Progenitor cell of endocrine pancreas (in vitro differentiated cells): ENCODE results near the gene BMERB1. TPM values are rescaled to one million over a fixed set of nuclear protein-coding genes. Genes with fewer than 3 reads are reported as not detected.

ENCODE experiments used
- DNase-seq: peaks from one replicate; pipeline ENCODE4 v3.0.0; 2021; ENCODE audit warnings: low spot score; ENCODE audit not compliant: unreplicated experiment
- H3K27ac Mint-ChIP-seq: 2 replicates; pipeline ENCODE4 v1.8.0; 2021; ENCODE audit warnings: mild to moderate bottlenecking, moderate library complexity, mixed read lengths
- H3K27me3 Mint-ChIP-seq: 2 replicates; pipeline ENCODE4 v1.8.0; 2021; ENCODE audit warnings: mixed read lengths
- H3K36me3 Mint-ChIP-seq: 2 replicates; pipeline ENCODE4 v1.8.0; 2022; ENCODE audit warnings: mixed read lengths; ENCODE audit not compliant: insufficient read depth
- H3K4me1 Mint-ChIP-seq: 2 replicates; pipeline ENCODE4 v1.8.0; 2021; ENCODE audit warnings: low read depth, mixed read lengths
- H3K4me3 Mint-ChIP-seq: 2 replicates; pipeline ENCODE4 v1.8.0; 2021; ENCODE audit warnings: low read depth, mild to moderate bottlenecking, moderate library complexity, mixed read lengths
- H3K9me3 Mint-ChIP-seq: 2 replicates; pipeline ENCODE4 v1.8.0; 2021; ENCODE audit warnings: low read depth, mixed read lengths
- CTCF ChIP-seq: fragments of 200-600 bp; sonication (generic); IDR thresholded peaks from one replicate; pipeline ENCODE4 v1.5.0; 2021; ENCODE audit warnings: antibody characterized with exemption, mild to moderate bottlenecking; ENCODE audit not compliant: unreplicated experiment
- total RNA-seq: library from RNA; stranded (reverse); gene quantifications from 2 replicates; pipeline ENCODE4 v1.2.1, GENCODE V29; 2021

Gene BMERB1
- total RNA-seq, 1 donor from 2014 or later: 13.5 TPM

DNA sequence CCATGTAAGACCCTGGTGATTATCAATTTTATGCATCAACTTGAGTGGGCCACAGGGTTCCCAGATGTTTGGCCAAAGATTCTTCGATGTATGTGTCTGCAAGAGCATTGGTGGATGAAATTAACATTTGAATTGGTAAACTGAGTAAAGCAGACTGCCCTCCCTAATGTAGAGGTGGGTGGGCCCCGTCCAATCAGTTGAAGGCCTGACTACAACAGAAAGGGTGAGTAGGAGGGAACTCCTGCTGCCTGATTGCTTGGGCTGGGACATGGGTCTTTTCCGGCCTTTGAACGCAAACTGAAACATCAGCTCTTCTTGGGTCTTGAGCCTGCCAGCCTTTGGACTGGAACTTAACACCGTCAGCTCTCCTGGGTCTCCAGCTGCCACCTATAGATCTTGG lies 90.6 kb downstream of the BMERB1 start:
- no peak for TF ChIP-seq CTCF
- no peaks in the 10 kb centered on the region for H3K9me3 Mint-ChIP-seq

DNA sequence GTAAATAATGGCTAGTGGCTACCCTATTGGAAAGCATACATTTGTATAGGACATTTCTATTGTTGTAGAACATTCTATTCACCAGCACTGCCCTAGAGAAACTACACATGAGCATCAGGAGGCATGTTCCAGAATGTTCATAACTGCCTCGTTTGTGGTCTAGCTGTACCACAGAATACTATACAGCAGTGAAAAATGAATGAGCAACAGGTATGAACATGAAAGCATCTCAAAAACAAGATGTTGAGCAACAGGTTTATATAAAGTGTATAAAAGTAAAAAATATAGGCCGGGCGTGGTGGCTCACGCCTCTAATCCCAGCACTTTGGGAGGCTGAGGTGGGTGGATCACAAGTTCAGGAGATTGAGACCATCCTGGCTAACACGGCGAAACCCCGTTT lies 91.7 kb downstream of the BMERB1 start:
- Mint-ChIP-seq H3K27ac (no peak overlapping the region), H3K36me3 (peaks cover under 1% of the 10 kb centered on the region), H3K4me1 (no peaks in the 10 kb centered on the region), H3K9me3 (no peaks in the 10 kb centered on the region), H3K4me3 (no peak overlapping the region), H3K27me3 (peaks cover 8% of the 10 kb centered on the region)
- TF ChIP-seq CTCF: no peak
- DNase-seq: no peak

More for the DNA sequence above, 90.6 kb downstream of the BMERB1 start:
- Mint-ChIP-seq H3K27ac (no peak overlapping the region), H3K4me3 (no peak overlapping the region), H3K27me3 (peaks cover 8% of the 10 kb centered on the region), H3K4me1 (no peaks in the 10 kb centered on the region), H3K36me3 (no peaks in the 10 kb centered on the region)
- DNase-seq: no peak

DNA sequence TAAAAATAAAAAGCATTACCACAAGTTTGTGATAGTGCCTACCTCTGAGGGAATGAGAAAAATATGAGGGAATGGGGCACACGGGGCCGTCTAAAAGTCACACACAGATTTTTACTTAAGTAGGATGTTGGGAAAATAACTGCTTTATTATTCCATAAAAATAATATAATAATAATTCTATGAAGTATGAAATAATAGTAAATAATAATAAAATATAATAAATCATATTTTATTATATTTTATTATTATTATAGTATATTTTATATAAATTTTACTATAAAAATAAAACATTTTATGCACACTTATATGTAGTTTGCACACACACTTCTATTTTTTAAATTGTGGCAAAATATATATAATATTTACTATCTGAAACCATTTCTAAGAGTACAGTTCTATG lies 92.3 kb downstream of the BMERB1 start:
- Mint-ChIP-seq H3K4me3 (no peak overlapping the region), H3K36me3 (peaks cover 3% of the 10 kb centered on the region), H3K9me3 (no peaks in the 10 kb centered on the region), H3K4me1 (no peaks in the 10 kb centered on the region), H3K27ac (no peak overlapping the region), H3K27me3 (peaks cover 8% of the 10 kb centered on the region)
- TF ChIP-seq CTCF: no peak
- DNase-seq: no peak

- Mint-ChIP-seq H3K9me3 (no peaks in the 10 kb centered on the region), H3K27me3 (peaks cover 1% of the 10 kb centered on the region), H3K27ac (no peak overlapping the region), H3K4me1 (no peaks in the 10 kb centered on the region), H3K36me3 (peaks cover 5% of the 10 kb centered on the region), H3K4me3 (no peak overlapping the region)
- no peak for DNase-seq
- TF ChIP-seq CTCF: no peak
Measured at GRCh38 chr16:15529673-15530072, 95.3 kb downstream of the BMERB1 start.

DNA sequence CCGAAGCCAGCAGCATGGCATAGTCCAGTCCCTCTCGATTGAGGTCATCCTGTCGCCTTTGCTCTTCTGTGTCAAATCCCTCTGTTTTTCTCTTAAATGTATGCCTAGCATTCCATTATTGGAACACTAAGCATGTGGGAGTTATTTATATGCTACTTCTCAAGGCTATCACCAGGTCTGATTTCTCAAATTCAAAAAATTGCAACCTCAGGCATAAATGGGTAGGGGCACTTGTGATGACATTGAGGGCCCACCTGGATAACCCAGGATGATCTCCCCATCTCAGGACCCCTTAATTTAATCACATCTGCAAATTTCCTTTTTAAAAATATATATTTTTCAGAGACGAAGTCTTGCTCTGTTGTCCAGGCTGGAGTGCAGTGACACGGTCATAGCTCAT lies 95.7 kb downstream of the BMERB1 start:
- H3K4me3 Mint-ChIP-seq: no peak overlapping the region
- no peak overlapping the region for H3K27ac Mint-ChIP-seq
- H3K9me3 Mint-ChIP-seq: no peaks in the 10 kb centered on the region
- H3K4me1 Mint-ChIP-seq: no peaks in the 10 kb centered on the region
- peaks cover 6% of the 10 kb centered on the region for H3K36me3 Mint-ChIP-seq
- no peak for DNase-seq
- peaks cover 3% of the 10 kb centered on the region for H3K27me3 Mint-ChIP-seq
- no peak for TF ChIP-seq CTCF
